Activated B cell treated with CpG ODN at 0.5 μM for 24 hours (primary cell): ENCODE results near the gene PBOV1. TPM values are rescaled to one million over a fixed set of nuclear protein-coding genes. Genes with fewer than 3 reads are reported as not detected.

Source experiments
- ATAC-seq: fragments of 200-7000 bp; cut with Tn5 transposase; one replicate; pipeline ENCODE4 v1.10.0; 2021; ENCODE audit warnings: low read depth, mild to moderate bottlenecking, moderate library complexity
- CTCF ChIA-PET: fragments of 350-600 bp; sonication (Branson Sonifier 250); formaldehyde crosslinking; loops from one replicate; lab custom pipeline; 2021; ENCODE audit warnings: antibody characterized with exemption; lab: Charles Lee
- POLR2A ChIA-PET: fragments of 350-600 bp; sonication (Branson Sonifier 250); formaldehyde crosslinking; loops from one replicate; lab custom pipeline; 2021; ENCODE audit warnings: antibody characterized with exemption; lab: Charles Lee
- DNase-seq: peaks from one replicate; pipeline ENCODE4 v3.0.0; 2022
- H3K27ac Mint-ChIP-seq: one replicate; pipeline ENCODE4 v1.8.0; 2020; ENCODE audit warnings: mixed read lengths
- H3K27me3 Mint-ChIP-seq: one replicate; pipeline ENCODE4 v1.8.0; 2021; ENCODE audit warnings: mixed read lengths
- H3K36me3 Mint-ChIP-seq: one replicate; pipeline ENCODE4 v1.8.0; 2021; ENCODE audit warnings: low read depth, mixed read lengths
- H3K4me1 Mint-ChIP-seq: one replicate; pipeline ENCODE4 v1.8.0; 2021; ENCODE audit warnings: mixed read lengths
- H3K4me3 Mint-ChIP-seq: one replicate; pipeline ENCODE4 v1.8.0; 2020; ENCODE audit warnings: mild to moderate bottlenecking, mixed read lengths
- H3K9me3 Mint-ChIP-seq: one replicate; pipeline ENCODE4 v1.8.0; 2020; ENCODE audit warnings: mixed read lengths
- intact Hi-C: fragments of 100-400 bp; cut with micrococcal nuclease; formaldehyde crosslinking; loops from one replicate; pipeline ENCODE4 v1.15.1; 2024
- total RNA-seq: library from RNA; stranded (reverse); gene quantifications from 2 replicates; pipeline ENCODE4 v1.2.3, GENCODE V29; 2022
- TF ChIP-seq, protein P1 (sequence below): fragments of 200-600 bp; IDR thresholded peaks from one replicate; pipeline ENCODE4 v1.8.0; 2022; ENCODE audit warnings: antibody characterized with exemption, mild to moderate bottlenecking

Gene PBOV1
- total RNA-seq, 1 donor from 2014 or later, result not detected

DNA sequence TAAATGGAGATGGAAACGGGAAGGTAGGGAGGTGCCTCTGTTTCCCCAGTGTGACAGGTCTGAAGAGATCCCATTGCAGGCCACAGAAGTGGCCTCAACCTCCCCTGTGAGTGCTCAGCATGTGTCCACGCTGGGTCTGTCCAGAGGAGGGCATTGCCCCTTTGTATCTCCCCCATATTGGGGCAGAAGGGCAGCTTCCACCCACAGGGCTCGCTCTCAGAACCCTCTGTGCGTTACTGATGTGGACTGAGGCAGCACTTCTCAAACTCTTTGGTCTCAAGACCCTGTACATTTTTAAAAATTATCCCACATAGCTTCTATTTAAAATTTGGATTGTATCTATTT lies 34.5 kb downstream of the PBOV1 start:
- POLR2A ChIA-PET, result no interaction called here
- CTCF ChIA-PET, result no interaction called here
- ATAC-seq (no peak), DNase-seq (no peak)
- no peaks in the 10 kb centered on the region for H3K4me1 Mint-ChIP-seq
- H3K9me3 Mint-ChIP-seq, result peaks cover 5% of the 10 kb centered on the region
- H3K4me3 Mint-ChIP-seq, result no peak overlapping the region
- intact Hi-C loops, result no loop called here
- H3K27me3 Mint-ChIP-seq, result peaks cover 22% of the 10 kb centered on the region
- TF ChIP-seq, protein P1, sequence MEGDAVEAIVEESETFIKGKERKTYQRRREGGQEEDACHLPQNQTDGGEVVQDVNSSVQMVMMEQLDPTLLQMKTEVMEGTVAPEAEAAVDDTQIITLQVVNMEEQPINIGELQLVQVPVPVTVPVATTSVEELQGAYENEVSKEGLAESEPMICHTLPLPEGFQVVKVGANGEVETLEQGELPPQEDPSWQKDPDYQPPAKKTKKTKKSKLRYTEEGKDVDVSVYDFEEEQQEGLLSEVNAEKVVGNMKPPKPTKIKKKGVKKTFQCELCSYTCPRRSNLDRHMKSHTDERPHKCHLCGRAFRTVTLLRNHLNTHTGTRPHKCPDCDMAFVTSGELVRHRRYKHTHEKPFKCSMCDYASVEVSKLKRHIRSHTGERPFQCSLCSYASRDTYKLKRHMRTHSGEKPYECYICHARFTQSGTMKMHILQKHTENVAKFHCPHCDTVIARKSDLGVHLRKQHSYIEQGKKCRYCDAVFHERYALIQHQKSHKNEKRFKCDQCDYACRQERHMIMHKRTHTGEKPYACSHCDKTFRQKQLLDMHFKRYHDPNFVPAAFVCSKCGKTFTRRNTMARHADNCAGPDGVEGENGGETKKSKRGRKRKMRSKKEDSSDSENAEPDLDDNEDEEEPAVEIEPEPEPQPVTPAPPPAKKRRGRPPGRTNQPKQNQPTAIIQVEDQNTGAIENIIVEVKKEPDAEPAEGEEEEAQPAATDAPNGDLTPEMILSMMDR, result no peak
- no peak overlapping the region for H3K27ac Mint-ChIP-seq
- H3K36me3 Mint-ChIP-seq, result no peaks in the 10 kb centered on the region

DNA sequence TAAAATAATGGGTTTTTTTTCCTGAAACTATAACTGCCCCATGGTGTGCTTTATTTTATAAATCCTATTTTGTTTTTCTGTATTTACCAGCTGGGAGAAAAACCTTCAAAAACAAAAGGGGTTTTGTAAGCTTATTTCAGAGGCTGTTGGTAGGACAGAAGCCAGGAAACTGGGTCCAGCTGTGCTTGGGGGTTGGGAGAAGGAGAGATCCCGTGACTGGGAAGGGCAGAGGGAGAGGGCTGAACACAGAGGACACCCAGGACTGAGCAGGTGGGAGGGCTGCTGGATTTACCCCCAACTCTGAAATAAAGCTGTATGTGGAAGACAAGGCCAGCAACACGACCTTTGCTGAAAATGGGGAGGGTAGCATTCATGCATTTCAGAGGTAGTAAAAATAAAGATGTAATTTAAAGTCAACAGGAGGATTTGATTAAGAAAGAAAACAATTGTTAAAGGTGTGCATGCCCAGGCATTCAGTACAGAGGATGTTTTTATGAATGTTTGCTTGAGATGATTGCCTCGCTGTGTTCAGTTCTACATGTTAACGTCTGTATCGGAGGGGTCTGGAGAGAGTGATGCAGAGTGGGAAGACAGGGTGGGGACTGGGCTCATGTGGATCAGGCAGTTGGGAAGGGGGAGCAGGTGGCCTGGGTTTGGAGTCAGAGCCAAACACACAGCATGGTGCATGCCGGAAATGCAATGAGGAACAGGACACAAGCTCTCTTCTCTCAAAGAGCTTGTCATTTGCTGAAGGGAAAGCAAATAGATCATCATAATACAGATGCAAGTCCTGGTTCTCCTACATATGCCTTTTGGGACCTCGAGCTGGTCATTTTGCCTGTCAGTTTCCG lies 35.1 kb downstream of the PBOV1 start:
- TF ChIP-seq, protein P1, result no peak
- CTCF ChIA-PET, result no interaction called here
- no peaks in the 10 kb centered on the region for H3K4me1 Mint-ChIP-seq

DNA sequence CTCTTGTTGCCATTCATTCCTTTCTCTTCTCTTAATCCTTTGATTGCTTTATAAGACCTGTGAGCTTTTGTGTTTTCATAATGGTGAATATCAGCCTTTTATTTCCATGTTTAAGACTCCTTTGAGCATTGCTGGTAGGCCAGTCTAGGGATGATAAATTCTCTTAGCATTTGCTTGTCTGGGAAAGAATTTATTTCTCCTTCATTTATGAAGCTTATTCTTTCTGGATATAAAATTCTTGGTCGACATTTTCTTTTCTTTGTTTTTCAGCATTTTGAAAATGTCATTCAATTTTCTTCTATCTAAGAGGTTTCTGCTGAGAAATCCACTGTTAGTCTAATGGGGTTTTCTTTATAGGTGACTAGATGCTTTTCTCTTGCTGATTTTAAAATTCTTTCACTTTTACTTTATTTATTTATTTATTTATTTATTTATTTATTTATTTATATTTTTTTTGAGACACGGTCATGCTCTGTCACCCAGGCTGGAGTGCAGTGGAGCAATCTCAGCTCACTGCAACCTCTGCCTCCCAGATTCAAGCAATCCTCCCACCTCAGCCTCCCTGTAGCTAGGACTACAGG lies 41.5 kb downstream of the PBOV1 start:
- POLR2A ChIA-PET, result no interaction called here
- intact Hi-C loops, result no loop called here
- no peaks in the 10 kb centered on the region for H3K4me1 Mint-ChIP-seq
- TF ChIP-seq, protein P1, result no peak
- ATAC-seq (no peak), DNase-seq (no peak)
- CTCF ChIA-PET, result no interaction called here
- H3K4me3 Mint-ChIP-seq, result no peak overlapping the region
- H3K27me3 Mint-ChIP-seq, result peaks cover 16% of the 10 kb centered on the region
- no peak overlapping the region for H3K27ac Mint-ChIP-seq
- H3K36me3 Mint-ChIP-seq, result peaks cover 3% of the 10 kb centered on the region
- H3K9me3 Mint-ChIP-seq, result peaks cover 23% of the 10 kb centered on the region

More for the DNA sequence above, 35.1 kb downstream of the PBOV1 start:
- Mint-ChIP-seq H3K9me3 (peaks cover 8% of the 10 kb centered on the region), H3K36me3 (no peaks in the 10 kb centered on the region), H3K27me3 (peaks cover 16% of the 10 kb centered on the region), H3K27ac (no peak overlapping the region), H3K4me3 (no peak overlapping the region)
- intact Hi-C loops, result no loop called here
- ATAC-seq (no peak), DNase-seq (no peak)
- POLR2A ChIA-PET, result no interaction called here

DNA sequence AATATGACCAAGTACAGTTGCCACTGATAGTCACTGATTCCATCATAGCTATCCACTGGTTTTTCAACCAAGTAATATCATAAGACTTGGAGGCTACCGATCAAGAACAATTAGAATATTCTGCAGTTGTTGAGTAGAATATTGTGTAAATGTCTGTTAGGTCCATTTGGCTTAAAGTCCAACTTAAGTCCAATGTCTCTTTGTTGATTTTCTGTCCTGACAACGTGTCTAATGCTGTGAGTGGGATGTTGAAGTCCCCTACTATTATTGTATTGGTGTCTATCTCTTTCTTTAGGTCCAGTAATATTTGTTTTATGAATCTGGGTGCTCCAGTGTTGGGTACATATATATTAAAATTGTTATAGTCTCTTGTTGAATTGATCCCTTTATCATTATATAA lies 42.7 kb downstream of the PBOV1 start:
- no peak for ATAC-seq
- H3K36me3 Mint-ChIP-seq, result peaks cover 3% of the 10 kb centered on the region
- no peak overlapping the region for H3K4me3 Mint-ChIP-seq
- no peak overlapping the region for H3K27ac Mint-ChIP-seq
- ChIA-PET CTCF (no interaction called here), POLR2A (no interaction called here)
- TF ChIP-seq, protein P1, result no peak
- H3K27me3 Mint-ChIP-seq, result peaks cover 20% of the 10 kb centered on the region
- H3K4me1 Mint-ChIP-seq, result no peaks in the 10 kb centered on the region
- peaks cover 23% of the 10 kb centered on the region for H3K9me3 Mint-ChIP-seq
- intact Hi-C loops, result no loop called here
- no peak for DNase-seq

Other genes starting within 250 kb of the PBOV1 start
- gene PERP, start 111.1 kb downstream of the PBOV1 start, total RNA-seq, result 0.18 and 0.20 TPM in 2 replicates
- gene ARFGEF3, start 56.6 kb downstream of the PBOV1 start, total RNA-seq, result 0.02 TPM in 2 replicates
- not detected in 2 replicates for gene SMIM28, start 159.4 kb upstream of the PBOV1 start, total RNA-seq
- gene HEBP2, start 185.7 kb upstream of the PBOV1 start, total RNA-seq, result 26.2 and 32.7 TPM in 2 replicates